ENCODE results near the gene ARHGEF35.
"Not testable (repeated sequence)": the region's sequence is repeated elsewhere in the genome, so short reads cannot be mapped to it uniquely, and the experiment has no call there.

The ARHGEF35 gene

GRCh38 chr7:144195212-144195872, at the start of gene ARHGEF35:
TSS of gene ARHGEF35 (minus strand) at chr7:144195833. CDS start at chr7:144188383, 7,450 bp downstream.
- DNase-seq (ENCODE audit: low spot score) = not testable (repeated sequence)

DNA sequence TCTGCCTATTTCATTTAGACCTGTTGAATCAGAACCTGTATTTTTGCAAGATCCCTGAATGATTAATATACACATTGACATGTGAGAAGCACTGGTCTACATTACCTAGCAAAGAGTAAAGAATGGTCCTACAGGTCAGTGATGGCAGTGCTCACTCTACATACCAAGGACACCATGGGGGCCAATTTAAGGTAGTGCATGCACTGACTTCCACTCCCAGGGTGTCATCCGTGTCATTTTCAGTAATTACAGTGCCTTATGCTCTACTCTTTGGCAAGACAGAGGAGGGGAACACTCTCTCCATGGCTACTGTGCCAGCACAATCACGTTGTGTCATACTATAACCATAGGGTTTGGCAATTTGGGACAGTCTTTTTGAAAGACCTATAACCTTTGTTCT, 49.7 kb upstream of the ARHGEF35 start:
- not testable (repeated sequence) for DNase-seq (ENCODE audit: low spot score)

GRCh38 chr7:144239365-144239764, 43.7 kb upstream of the ARHGEF35 start, which contains the start of gene OR2A42:
TSS of gene OR2A42 (minus strand) at chr7:144239605. CDS start at chr7:144232843, 6,762 bp downstream.
- not testable (repeated sequence) for DNase-seq (ENCODE audit: low spot score)

DNA sequence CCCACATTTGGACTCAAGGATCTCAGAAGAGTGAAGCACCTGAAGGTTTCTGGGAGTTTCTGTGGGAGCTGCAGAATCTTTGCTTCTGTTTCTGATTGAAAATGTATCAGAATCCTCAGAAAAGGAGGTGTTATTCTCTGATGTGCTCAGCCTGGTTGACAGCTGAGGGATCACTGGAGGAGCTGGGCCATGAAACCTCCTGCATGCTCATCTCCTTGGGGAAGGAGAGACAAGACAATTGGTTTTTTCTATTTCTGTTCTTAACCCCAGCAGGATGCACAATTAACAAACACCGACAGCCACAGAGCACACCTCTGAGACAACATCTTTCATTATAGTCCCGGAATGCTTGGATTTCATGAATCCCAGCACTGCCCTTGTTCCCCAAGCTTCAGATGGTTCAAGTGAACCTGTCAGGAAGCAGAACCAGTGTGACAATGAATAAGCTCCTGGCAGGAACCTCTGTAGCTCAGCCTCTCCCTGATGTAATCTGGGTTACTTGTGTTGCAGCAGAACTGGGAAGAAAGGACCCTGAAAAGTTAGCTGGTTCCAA, 43.0 kb upstream of the ARHGEF35 start:
- DNase-seq (ENCODE audit: low spot score) = not testable (repeated sequence)

DNA sequence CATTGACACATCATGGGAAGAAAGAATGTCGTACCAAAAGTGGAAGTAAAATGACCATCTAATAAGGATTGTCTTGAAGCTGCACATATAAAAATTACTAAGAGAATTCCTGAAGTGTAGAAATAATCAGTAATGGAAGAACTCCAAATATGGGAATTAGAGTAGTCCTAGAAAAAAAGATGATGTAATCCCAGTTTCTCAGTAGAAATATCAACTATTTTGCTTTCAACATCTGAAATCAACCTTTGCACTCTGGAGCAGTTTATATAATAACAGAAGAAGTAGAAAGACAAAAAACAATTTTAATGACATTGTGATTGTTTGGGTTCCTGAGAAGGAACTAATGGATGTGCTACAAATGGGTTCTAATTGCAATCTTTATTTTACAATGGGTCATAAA, 37.4 kb upstream of the ARHGEF35 start:
- not testable (repeated sequence) for DNase-seq (ENCODE audit: low spot score)

GRCh38 chr7:144231027-144231426, 35.4 kb upstream of the ARHGEF35 start:
- not testable (repeated sequence) for DNase-seq (ENCODE audit: low spot score)

- DNase-seq (ENCODE audit: low spot score) = not testable (repeated sequence)
Observed at GRCh38 chr7:144228810-144229209, 33.2 kb upstream of the ARHGEF35 start.

GRCh38 chr7:144226866-144227265, 31.2 kb upstream of the ARHGEF35 start:
- DNase-seq (ENCODE audit: low spot score) = not testable (repeated sequence)

DNA sequence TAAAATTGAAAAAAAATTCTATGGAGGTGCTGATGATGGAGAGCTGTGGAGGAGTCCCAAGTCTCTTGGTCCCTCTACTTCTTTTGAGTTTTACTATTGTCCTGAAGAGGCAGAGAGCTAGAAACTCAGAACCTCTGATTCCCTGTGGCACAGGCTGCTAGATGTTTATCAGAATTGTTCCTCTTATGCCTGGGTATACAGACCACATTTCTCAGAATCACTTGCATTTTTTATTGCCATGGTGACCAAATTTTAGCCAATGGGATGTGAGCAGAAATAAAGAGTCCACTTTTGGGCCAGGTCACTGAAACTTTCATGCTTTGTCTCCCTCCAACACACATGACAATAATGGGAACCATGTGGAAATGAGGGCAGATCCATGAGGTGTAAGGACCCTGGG, 28.0 kb upstream of the ARHGEF35 start:
- DNase-seq (ENCODE audit: low spot score) = not testable (repeated sequence)

- DNase-seq (ENCODE audit: low spot score) = not testable (repeated sequence)
Observed at GRCh38 chr7:144220531-144220930, 24.9 kb upstream of the ARHGEF35 start.

- DNase-seq (ENCODE audit: low spot score) = not testable (repeated sequence)
Observed at GRCh38 chr7:144219149-144219548, 23.5 kb upstream of the ARHGEF35 start.

DNA sequence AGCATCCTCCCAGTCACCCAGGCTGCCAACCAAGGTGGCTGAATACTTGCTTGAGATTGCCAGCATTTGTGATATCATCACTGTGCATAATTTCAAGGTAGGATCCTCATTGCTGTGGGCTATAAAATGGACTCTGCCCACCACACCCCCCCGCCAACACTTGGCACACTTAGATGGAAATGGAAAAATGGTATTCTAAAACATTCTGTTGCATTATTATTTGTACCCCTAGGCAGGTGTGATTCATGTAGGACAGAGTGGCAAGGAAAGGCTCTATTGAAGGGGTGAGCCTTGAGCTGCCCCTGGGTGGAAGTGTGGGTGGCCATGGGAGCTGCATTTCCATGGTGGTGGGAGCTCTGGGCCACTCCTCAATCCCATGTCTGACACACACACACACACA, 22.9 kb upstream of the ARHGEF35 start:
- DNase-seq (ENCODE audit: low spot score) = not testable (repeated sequence)

DNA sequence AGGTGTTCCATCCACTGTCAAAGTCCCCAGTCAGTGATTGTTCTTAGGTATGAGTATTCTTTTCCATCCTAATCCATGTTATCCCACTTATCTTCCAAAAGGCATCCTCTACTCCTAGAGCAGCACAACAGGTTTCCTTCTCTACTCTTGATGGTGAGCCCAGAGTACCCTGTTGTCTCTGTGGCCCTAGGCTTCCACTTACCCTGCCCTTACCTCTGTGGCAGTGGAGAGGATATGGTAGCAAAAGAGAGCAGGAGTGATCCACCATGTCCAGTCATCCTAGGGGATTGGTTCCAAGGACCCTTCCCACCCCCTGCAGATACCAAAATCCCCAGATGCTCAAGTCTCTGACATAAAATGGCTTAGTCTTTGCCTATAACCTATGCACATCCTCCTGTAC, 21.6 kb upstream of the ARHGEF35 start:
- not testable (repeated sequence) for DNase-seq (ENCODE audit: low spot score)

DNA sequence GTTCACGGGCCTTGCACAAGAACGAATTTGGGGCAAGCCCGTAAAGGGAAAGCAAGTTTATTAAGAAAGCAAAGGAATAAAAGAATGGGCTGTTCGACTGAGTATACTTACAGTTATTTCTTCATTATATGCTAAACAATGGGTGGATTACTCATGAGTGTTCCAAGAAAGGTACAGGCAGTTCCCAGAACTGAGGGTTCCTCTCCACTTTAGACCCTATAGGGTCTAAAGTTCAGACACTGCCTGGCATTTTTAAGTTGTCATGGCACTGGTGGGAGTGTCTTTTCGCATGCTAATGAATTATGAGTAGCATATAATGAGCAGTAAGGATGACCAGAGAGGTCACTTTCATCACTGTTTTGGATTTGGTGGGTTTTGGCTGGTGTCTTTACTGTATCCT, 9.7 kb upstream of the ARHGEF35 start:
- not testable (repeated sequence) for DNase-seq (ENCODE audit: low spot score)

- not testable (repeated sequence) for DNase-seq (ENCODE audit: low spot score)
Observed at GRCh38 chr7:144203086-144203485, 7.5 kb upstream of the ARHGEF35 start.

GRCh38 chr7:144201978-144202377, 6.3 kb upstream of the ARHGEF35 start:
- not testable (repeated sequence) for DNase-seq (ENCODE audit: low spot score)

GRCh38 chr7:144198934-144199333, 3.3 kb upstream of the ARHGEF35 start:
- DNase-seq (ENCODE audit: low spot score) = not testable (repeated sequence)

DNA sequence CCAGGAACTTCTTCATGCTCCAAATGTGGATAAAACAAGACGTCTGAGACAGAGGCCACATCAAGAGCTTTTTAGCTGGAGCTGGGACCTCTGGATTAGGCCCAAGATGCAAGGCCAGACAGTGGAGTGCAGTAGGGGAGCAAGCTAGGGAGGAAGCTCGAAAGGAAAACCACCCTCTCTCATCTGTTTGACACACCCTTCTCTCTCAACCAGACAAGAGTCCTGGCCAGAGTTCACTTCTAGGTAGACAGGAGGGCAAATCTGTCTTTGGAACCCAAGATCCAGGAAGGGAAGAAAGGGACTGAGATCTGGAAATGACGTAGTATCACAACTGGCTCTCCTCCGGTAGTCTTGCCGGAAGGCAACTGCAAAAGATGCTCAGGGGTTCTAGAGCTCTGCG, 1.2 kb downstream of the ARHGEF35 start:
- DNase-seq (ENCODE audit: low spot score) = not testable (repeated sequence)

GRCh38 chr7:144193782-144194181, 1.9 kb downstream of the ARHGEF35 start:
- not testable (repeated sequence) for DNase-seq (ENCODE audit: low spot score)

DNA sequence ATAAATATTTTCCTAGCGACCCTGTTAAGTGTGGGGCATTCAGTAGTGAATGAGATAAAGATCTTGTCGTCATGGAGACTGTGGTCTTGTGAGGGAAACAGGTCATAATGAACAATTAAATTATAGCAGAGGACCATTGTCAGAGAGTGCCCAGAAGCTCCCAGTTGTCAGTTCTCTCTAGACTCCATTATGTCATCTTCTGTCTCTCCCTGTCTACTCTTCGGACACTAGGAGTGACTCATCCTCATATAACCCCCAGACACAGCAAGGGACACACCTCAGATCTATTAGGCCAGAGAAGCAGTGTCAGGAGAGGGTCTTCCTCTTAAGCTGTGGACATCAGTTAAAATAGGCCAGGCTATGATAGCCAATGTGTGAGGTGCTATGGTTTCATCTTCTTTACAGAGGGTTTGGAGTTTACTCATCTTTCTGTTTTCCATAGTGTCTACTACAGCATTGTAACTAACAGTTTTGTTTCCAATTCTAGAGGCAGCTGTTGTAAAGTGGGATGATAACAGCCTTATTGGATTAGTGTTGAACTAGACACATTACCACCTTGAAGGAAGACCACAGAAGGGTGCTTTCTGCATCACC, 7.0 kb downstream of the ARHGEF35 start:
- DNase-seq (ENCODE audit: low spot score) = not testable (repeated sequence)

DNA sequence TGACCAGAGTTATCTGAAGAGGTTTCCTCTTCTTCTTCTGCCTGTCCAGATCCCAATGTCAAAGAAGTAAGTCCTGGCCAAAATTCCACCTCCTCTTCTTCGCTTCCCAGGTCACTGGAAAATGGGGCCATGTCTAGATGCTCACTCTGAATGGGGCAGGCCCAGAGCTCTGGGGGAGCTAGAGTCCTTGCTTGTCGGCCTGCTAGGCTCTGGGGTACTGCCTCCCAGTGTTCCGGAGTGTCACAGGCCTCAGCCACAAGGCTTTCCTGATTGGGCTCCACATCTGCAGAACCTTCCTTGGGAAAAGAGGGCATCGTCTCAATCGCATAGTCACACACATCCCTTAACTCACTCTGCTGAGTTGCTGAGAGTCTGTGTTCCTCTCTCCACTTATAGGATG, 7.8 kb downstream of the ARHGEF35 start:
- not testable (repeated sequence) for DNase-seq (ENCODE audit: low spot score)

GRCh38 chr7:144183166-144183565, 12.5 kb downstream of the ARHGEF35 start, which contains the start of gene CTAGE4:
TSS of gene CTAGE4 (plus strand) at chr7:144183466. CDS start at chr7:144183504, 38 bp downstream.
- not testable (repeated sequence) for DNase-seq (ENCODE audit: low spot score)

DNA sequence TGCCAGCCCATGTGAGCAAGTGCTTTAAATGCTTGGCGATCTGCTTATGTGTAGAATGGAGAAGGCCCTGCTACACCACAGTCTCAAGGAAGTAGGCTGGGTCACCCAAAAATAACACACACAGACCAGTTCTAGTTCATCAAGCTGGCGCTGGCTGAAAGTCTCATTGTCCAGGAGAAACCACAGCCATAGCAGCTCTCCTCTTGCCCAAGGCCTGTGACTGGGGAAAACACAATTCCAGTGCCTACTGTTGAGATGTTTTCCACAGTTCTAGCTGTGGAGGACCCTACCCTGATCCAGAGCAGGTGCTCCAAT, 16.5 kb downstream of the ARHGEF35 start:
- not testable (repeated sequence) for DNase-seq (ENCODE audit: low spot score)
